ENCODE data around the gene PLEKHG3.

Gene PLEKHG3

GRCh38 chr14:64730681-64731080 lies 26.5 kb downstream of the PLEKHG3 start:
- in situ Hi-C loops (cut with HindIII; ENCODE audit: low pct_ligation_motif_present, low sequenced_read_pairs) = no loop called here
- TF ChIP-seq CTCF (IDR thresholded peaks at IDR 0.05; ENCODE audit: low read depth, low read length, missing control alignments) = no peak
- no peak overlapping the region for H3K4me3 ChIP-seq (ENCODE audit: low read depth, low read length)
- peaks cover 19% of the 10 kb centered on the region for H3K36me3 ChIP-seq (replicated peaks)
- H3K27me3 ChIP-seq (replicated peaks) = no peaks in the 10 kb centered on the region
- DNase-seq = no peak
- H3K27ac ChIP-seq = no peak overlapping the region

- in situ Hi-C loops (cut with HindIII; ENCODE audit: low pct_ligation_motif_present, low sequenced_read_pairs) = no loop called here
- Histone ChIP-seq H3K27me3 (replicated peaks) (no peaks in the 10 kb centered on the region), H3K27ac (no peak overlapping the region), H3K4me3 (ENCODE audit: low read depth, low read length) (no peak overlapping the region), H3K36me3 (replicated peaks) (peaks cover 19% of the 10 kb centered on the region)
- no peak for TF ChIP-seq CTCF (IDR thresholded peaks at IDR 0.05; ENCODE audit: low read depth, low read length, missing control alignments)
- no peak for DNase-seq
These were observed 26.9 kb downstream of the PLEKHG3 start for GRCh38 chr14:64731141-64731581.

GRCh38 chr14:64732066-64732465 lies 27.8 kb downstream of the PLEKHG3 start:
- H3K27me3 ChIP-seq (replicated peaks) = no peaks in the 10 kb centered on the region
- in situ Hi-C loops (cut with HindIII; ENCODE audit: low pct_ligation_motif_present, low sequenced_read_pairs) = no loop called here
- no peak overlapping the region for H3K4me3 ChIP-seq (ENCODE audit: low read depth, low read length)
- no peak overlapping the region for H3K27ac ChIP-seq
- no peak for DNase-seq
- H3K36me3 ChIP-seq (replicated peaks) = peaks cover 22% of the 10 kb centered on the region
- TF ChIP-seq CTCF (IDR thresholded peaks at IDR 0.05; ENCODE audit: low read depth, low read length, missing control alignments) = no peak

DNA sequence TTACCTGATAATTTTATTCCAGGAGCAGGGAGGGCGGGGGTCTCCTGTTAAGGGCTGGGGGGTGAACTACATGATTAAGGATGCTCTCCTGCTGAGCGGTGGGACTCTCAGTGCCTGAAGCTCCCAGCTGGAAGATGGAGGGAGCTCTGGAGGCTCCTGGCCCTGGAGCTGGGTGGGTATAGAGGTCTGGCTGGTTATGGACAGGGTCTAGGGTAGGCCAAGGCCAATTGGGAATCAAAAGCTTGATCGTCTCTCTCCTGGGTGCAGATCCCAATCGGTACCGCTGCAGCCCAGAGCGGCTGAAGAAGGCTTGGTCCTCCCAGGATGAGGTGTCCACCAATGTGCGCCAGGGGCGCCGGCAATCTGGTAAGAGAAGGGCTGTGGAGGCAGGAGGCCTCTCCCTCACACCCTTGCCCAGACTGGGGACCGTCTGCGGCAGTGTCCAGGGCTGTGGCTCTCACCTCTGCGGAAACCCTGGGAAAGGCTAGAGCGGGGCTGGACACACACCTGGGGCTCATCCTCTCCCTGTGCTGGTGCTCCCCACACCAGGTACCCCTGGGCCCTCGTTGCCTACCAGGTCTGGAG lies 28.4 kb downstream of the PLEKHG3 start:
- in situ Hi-C loops (cut with HindIII; ENCODE audit: low pct_ligation_motif_present, low sequenced_read_pairs) = no loop called here
- DNase-seq = no peak
- TF ChIP-seq CTCF (IDR thresholded peaks at IDR 0.05; ENCODE audit: low read depth, low read length, missing control alignments) = no peak
- H3K36me3 ChIP-seq (replicated peaks) = peaks cover 25% of the 10 kb centered on the region
- no peaks in the 10 kb centered on the region for H3K27me3 ChIP-seq (replicated peaks)
- H3K4me3 ChIP-seq (ENCODE audit: low read depth, low read length) = no peak overlapping the region
- H3K27ac ChIP-seq = no peak overlapping the region

- no peak for TF ChIP-seq CTCF (IDR thresholded peaks at IDR 0.05; ENCODE audit: low read depth, low read length, missing control alignments)
- no peak overlapping the region for H3K27ac ChIP-seq
- H3K4me3 ChIP-seq (ENCODE audit: low read depth, low read length) = no peak overlapping the region
- H3K27me3 ChIP-seq (replicated peaks) = no peaks in the 10 kb centered on the region
- in situ Hi-C loops (cut with HindIII; ENCODE audit: low pct_ligation_motif_present, low sequenced_read_pairs) = no loop called here
- DNase-seq = no peak
- peaks cover 25% of the 10 kb centered on the region for H3K36me3 ChIP-seq (replicated peaks)
These were observed 29.1 kb downstream of the PLEKHG3 start for GRCh38 chr14:64733321-64733720.

DNA sequence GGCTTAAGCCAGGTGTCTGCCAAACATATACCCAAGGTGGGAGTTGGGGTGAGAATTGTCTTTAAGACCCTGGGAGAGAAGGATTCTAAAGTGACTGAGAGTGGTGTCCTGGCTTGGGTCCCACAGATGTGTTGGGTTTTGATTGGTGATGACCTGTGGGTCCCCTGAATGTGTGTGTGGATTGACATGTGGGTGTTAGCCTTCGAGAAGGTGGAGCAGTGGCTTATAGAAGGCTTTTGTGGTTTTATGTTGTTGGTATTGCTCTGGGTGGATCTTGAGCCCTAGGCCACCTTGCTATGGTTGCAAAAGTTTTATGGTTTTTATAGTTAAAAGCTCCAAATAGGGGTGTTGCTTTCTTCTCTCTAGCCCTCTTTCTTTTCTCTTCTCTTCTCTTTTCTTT lies 29.7 kb downstream of the PLEKHG3 start:
- Histone ChIP-seq H3K36me3 (replicated peaks) (peaks cover 25% of the 10 kb centered on the region), H3K27me3 (replicated peaks) (no peaks in the 10 kb centered on the region), H3K27ac (no peak overlapping the region), H3K4me3 (ENCODE audit: low read depth, low read length) (no peak overlapping the region)
- TF ChIP-seq CTCF (IDR thresholded peaks at IDR 0.05; ENCODE audit: low read depth, low read length, missing control alignments) = no peak
- in situ Hi-C loops (cut with HindIII; ENCODE audit: low pct_ligation_motif_present, low sequenced_read_pairs) = no loop called here
- no peak for DNase-seq

All from brain microvascular endothelial cell (primary cell).